K562 (cell line): ENCODE results near the gene TBC1D17. TPM values are rescaled to one million over a fixed set of nuclear protein-coding genes. Genes with fewer than 3 reads are reported as not detected.

Experiments
- CBX1 ChIP-seq: sonication (generic); IDR thresholded peaks from 2 replicates; pipeline ENCODE4 v1.6.1; 2016; ENCODE audit warnings: antibody characterized with exemption, low read depth, mild to moderate bottlenecking
- EP300 ChIP-seq: IDR thresholded peaks from 2 replicates; pipeline ENCODE4 v1.6.1; 2012; ENCODE audit warnings: low read length, improper control_type of control experiment
- ESRRA ChIP-seq: fragments of 450-650 bp; IDR thresholded peaks from 2 replicates; pipeline ENCODE4 v1.6.1; 2014; ENCODE audit warnings: low read depth, mild to moderate bottlenecking, moderate library complexity, borderline replicate concordance
- FOXP4 ChIP-seq: sonication (generic); formaldehyde crosslinking; IDR thresholded peaks from 2 replicates; pipeline ENCODE4 v1.8.0; 2022; ENCODE audit warnings: mild to moderate bottlenecking, missing genetic modification reagents, borderline replicate concordance
- HNRNPK ChIP-seq: fragments of 200-400 bp; formaldehyde crosslinking; IDR thresholded peaks from one replicate; pipeline ENCODE4 v1.6.1; 2018; ENCODE audit warnings: mild to moderate bottlenecking, low read depth, low read length; ENCODE audit not compliant: poor library complexity, severe bottlenecking
- LARP7 ChIP-seq: fragments of 450-650 bp; IDR thresholded peaks from 2 replicates; pipeline ENCODE4 v1.6.1; 2016
- MYNN ChIP-seq, 2 experiments: sonication (generic); formaldehyde crosslinking in 1 of 2; IDR thresholded peaks; 2 replicates each; pipeline versions ENCODE4 v1.5.0 to v1.6.1; 2016 to 2020; ENCODE audit warnings: antibody characterized with exemption in 1 of 2, missing genetic modification reagents in 1 of 2
- POLR2A ChIP-seq: fragments of 450-650 bp; conservative IDR thresholded peaks from 2 replicates; pipeline ENCODE4 v1.6.1; 2016
- SMAD3 ChIP-seq: fragments of 450-650 bp; formaldehyde crosslinking; conservative IDR thresholded peaks from 2 replicates; pipeline ENCODE4 v1.4.0; 2020; ENCODE audit warnings: mild to moderate bottlenecking
- SMARCC2 ChIP-seq: fragments of 450-650 bp; IDR thresholded peaks from 2 replicates; pipeline ENCODE4 v1.6.1; 2017; ENCODE audit warnings: antibody characterized with exemption, moderate library complexity, mild to moderate bottlenecking, low read depth
- ZNF133 ChIP-seq: fragments of 250-450 bp; sonication (Bioruptor Pico); IDR thresholded peaks from 2 replicates; pipeline ENCODE4 v1.4.0; 2020; ENCODE audit warnings: mild to moderate bottlenecking
- ZNF3 ChIP-seq: fragments of 250-450 bp; sonication (Bioruptor Pico); IDR thresholded peaks from 2 replicates; pipeline ENCODE4 v1.5.0; 2021; ENCODE audit warnings: mild to moderate bottlenecking, moderate library complexity
- ZNF609 ChIP-seq: sonication (generic); formaldehyde crosslinking; IDR thresholded peaks from 2 replicates; pipeline ENCODE4 v1.8.1; 2023; ENCODE audit warnings: missing genetic modification reagents, mild to moderate bottlenecking, borderline replicate concordance
- ZNF644 ChIP-seq: fragments of 200-800 bp; sonication (Bioruptor generic); IDR thresholded peaks from 2 replicates; pipeline ENCODE4 v1.6.1; 2016; ENCODE audit warnings: low read depth, missing genetic modification characterization, missing compliant biosample characterization
- polyA plus RNA-seq, 8 experiments: library from polyadenylated mRNA; depleted of rRNA in 4 of 8; stranded (reverse) in 5 of 8; unstranded in 3 of 8; fragments of >200 nt; fragmentation: Nextera tagmentation in 2 of 8; fragmentation: Illumina TruSeq in 1 of 8; extraction: Ambion mirVana in 2 of 8; extraction: Trizol in 1 of 8; gene quantifications; 2 replicates each; pipeline versions ENCODE4 v1.2.1 to v1.2.3, GENCODE V29; 2011 to 2014; ENCODE audit warnings: inconsistent platforms in 1 of 8, missing spikeins in 1 of 8
- total RNA-seq, 7 experiments: library from RNA; depleted of rRNA in 6 of 7; stranded (reverse); fragments of >200 nt in 6 of 7; fragmentation: Illumina TruSeq in 2 of 7; extraction: Trizol in 2 of 7; gene quantifications; 2 replicates each; pipeline versions ENCODE4 v1.2.1 to v1.2.3, GENCODE V29; 2011 to 2021; ENCODE audit warnings: low replicate concordance in 1 of 7
- TF ChIP-seq, protein P1 (sequence below): sonication (generic); formaldehyde crosslinking; IDR thresholded peaks from 2 replicates; pipeline ENCODE4 v1.8.0; 2022; ENCODE audit warnings: missing genetic modification reagents, mild to moderate bottlenecking, borderline replicate concordance
- TF ChIP-seq, protein P2 (sequence below): fragments of 250-450 bp; sonication (Bioruptor Pico); IDR thresholded peaks from 2 replicates; pipeline ENCODE4 v1.8.0; 2022; ENCODE audit warnings: inconsistent platforms

Gene TBC1D17
- total and polyA plus RNA-seq, 9 of the 15 experiments (the other 6 are each of a cell fraction or from before 2014, with no cell fraction given) = 0.42 to 16.0 (median 3.8) TPM

DNA sequence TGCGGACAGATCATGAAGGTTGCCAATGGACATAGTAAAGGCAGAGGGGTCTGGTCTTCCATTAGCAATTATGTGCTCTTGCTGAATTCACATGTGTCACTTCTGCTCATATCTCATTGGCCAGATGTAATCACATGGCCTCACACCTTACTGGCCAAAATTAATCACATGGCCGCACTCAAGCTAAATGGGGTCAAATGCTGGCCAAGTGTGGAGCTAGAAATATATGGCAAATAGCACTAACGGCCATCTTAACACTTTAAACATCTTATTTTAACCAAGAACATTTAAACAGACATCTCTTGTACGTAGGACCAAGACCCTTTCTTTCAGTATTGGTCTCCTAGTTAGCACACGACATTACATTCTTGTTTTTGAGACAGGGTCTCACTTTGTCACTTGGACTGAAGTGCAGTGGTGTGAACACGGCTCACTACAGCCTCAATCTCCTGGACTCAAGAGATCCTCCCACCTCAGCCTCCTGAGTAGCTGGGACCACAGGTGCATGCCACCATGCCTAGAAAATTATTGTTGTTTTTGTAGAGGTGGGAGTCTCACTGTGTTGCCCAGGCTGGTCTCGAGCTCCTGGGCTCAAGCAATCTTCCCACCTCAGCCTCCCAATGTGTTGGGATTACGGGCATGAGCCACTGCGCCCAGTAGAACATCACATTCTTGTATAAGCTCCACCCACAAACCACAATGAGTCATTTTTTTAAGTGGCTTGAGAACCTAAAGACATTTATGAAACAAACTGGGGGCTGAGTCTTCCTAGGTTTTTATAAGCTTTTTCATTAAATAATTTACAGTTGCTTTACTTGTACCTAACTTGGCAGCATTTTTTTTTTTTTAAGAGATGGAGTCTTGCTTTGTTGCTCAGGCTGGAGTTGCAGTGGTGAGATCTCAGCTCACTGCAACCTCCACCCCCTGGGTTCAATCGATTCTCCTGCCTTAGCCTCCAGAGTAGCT lies 29.5 kb upstream of the TBC1D17 start (continued):
- TF ChIP-seq ZNF609 (CRISPR knock-in tag) (no peak), LARP7 (no peak), HNRNPK (no peak), POLR2A (0 out of 2 replicates have a peak, but pooled peaks have one; percentile 26), SMAD3 (CRISPR knock-in tag) (no peak), MYNN (IDR thresholded peaks at IDR 0.05) (no peak), MYNN (CRISPR knock-in tag; IDR thresholded peaks at IDR 0.05) (no peak), CBX1 (no peak), SMARCC2 (peak; percentile 61; the same call in 1 of the 2 replicates), FOXP4 (no peak), EP300 (no peak), ZNF133 (CRISPR knock-in tag) (no peak), ZNF644 (0 out of 2 replicates have a peak, but pooled peaks have one; percentile 47), ZNF3 (CRISPR knock-in tag) (no peak), ESRRA (peak; percentile 85; the same call in 1 of the 2 replicates)
- TF ChIP-seq, protein P1, sequence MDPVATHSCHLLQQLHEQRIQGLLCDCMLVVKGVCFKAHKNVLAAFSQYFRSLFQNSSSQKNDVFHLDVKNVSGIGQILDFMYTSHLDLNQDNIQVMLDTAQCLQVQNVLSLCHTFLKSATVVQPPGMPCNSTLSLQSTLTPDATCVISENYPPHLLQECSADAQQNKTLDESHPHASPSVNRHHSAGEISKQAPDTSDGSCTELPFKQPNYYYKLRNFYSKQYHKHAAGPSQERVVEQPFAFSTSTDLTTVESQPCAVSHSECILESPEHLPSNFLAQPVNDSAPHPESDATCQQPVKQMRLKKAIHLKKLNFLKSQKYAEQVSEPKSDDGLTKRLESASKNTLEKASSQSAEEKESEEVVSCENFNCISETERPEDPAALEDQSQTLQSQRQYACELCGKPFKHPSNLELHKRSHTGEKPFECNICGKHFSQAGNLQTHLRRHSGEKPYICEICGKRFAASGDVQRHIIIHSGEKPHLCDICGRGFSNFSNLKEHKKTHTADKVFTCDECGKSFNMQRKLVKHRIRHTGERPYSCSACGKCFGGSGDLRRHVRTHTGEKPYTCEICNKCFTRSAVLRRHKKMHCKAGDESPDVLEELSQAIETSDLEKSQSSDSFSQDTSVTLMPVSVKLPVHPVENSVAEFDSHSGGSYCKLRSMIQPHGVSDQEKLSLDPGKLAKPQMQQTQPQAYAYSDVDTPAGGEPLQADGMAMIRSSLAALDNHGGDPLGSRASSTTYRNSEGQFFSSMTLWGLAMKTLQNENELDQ = no peak
- TF ChIP-seq, protein P2, sequence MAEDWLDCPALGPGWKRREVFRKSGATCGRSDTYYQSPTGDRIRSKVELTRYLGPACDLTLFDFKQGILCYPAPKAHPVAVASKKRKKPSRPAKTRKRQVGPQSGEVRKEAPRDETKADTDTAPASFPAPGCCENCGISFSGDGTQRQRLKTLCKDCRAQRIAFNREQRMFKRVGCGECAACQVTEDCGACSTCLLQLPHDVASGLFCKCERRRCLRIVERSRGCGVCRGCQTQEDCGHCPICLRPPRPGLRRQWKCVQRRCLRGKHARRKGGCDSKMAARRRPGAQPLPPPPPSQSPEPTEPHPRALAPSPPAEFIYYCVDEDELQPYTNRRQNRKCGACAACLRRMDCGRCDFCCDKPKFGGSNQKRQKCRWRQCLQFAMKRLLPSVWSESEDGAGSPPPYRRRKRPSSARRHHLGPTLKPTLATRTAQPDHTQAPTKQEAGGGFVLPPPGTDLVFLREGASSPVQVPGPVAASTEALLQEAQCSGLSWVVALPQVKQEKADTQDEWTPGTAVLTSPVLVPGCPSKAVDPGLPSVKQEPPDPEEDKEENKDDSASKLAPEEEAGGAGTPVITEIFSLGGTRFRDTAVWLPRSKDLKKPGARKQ = no peak
